HCT116 (cell line): ENCODE data around the gene ALDH16A1. TPM values are rescaled to one million over a fixed set of nuclear protein-coding genes. Genes with fewer than 3 reads are reported as not detected.
A peak's percentile ranks its signal among the peaks of the same experiment; 100 is the strongest.

Experiments
- ATAC-seq: fragments of 200-7000 bp; cut with Tn5 transposase; 2 replicates; pipeline ENCODE4 v1.9.1; 2020; ENCODE audit warnings: mild to moderate bottlenecking, moderate library complexity
- BruUV-seq: library from RNA; stranded (reverse); fragments of 400-500 nt; replicated peaks from 2 replicates; lab custom pipeline; 2021; lab: Mats Ljungman, UMichigan
- CTCF ChIA-PET: fragments of 300-600 bp; sonication (Branson Sonifier 250); formaldehyde crosslinking; loops from one replicate; lab custom pipeline; 2021; ENCODE audit warnings: antibody characterized with exemption; lab: Charles Lee
- POLR2A ChIA-PET: fragments of 300-600, 350-600 bp; sonication (Branson Sonifier 250); formaldehyde crosslinking; loops from one replicate; lab custom pipeline; 2021; ENCODE audit warnings: antibody characterized with exemption; lab: Charles Lee
- RAD21 ChIA-PET, 2 experiments: fragments of 300-600 bp; sonication (Branson Sonifier 250); formaldehyde crosslinking; loops; one replicate each; lab custom pipeline; 2023; ENCODE audit warnings: low total read pairs in 2 of 2; ENCODE audit not compliant: uncharacterized antibody in 2 of 2, unreplicated experiment in 2 of 2, low non-redundant PET in 1 of 2; lab: Charles Lee
- DNase-seq: peaks from one replicate; pipeline ENCODE4 v3.0.0-alpha.2; 2010; ENCODE audit warnings: low read depth, low spot score
- H2AFZ ChIP-seq: fragments of 200-600 bp; shearing (Covaris generic), sonication (generic); 2 replicates; pipeline ENCODE4 v1.6.1; 2017; ENCODE audit warnings: low read depth, mixed run types, mixed read lengths, antibody characterized with exemption, low read length; ENCODE audit not compliant: poor library complexity, severe bottlenecking
- H3K27ac ChIP-seq: 2 replicates; pipeline ENCODE4 v1.5.1; 2012; ENCODE audit warnings: low read depth, low read length
- H3K27me3 ChIP-seq: fragments of 200-600 bp; sonication (generic); 2 replicates; pipeline ENCODE4 v1.6.1; 2016; ENCODE audit warnings: mixed run types, low read length, mixed read lengths; ENCODE audit not compliant: insufficient read depth
- H3K36me3 ChIP-seq, 2 experiments: fragments of 200-500 bp in 1 of 2; fragments of 200-600 bp in 1 of 2; sonication (Bioruptor generic) in 1 of 2; sonication (generic) in 1 of 2; 2 replicates each; pipeline versions ENCODE4 v1.5.1 to v1.6.1; 2014 to 2016; ENCODE audit warnings: low read length in 2 of 2, inconsistent platforms in 1 of 2, mixed read lengths in 1 of 2, mixed run types in 1 of 2; ENCODE audit not compliant: insufficient read depth in 2 of 2, control insufficient read depth in 1 of 2
- H3K4me1 ChIP-seq, 2 experiments: fragments of 200-600 bp in 1 of 2; sonication (generic) in 1 of 2; 2 replicates each; pipeline versions ENCODE4 v1.5.1 to v1.6.1; 2012 to 2017; ENCODE audit warnings: low read length in 2 of 2, inconsistent platforms in 1 of 2, mild to moderate bottlenecking in 1 of 2, mixed read lengths in 1 of 2, mixed run types in 1 of 2, moderate library complexity in 1 of 2; ENCODE audit not compliant: insufficient read depth in 2 of 2, control insufficient read depth in 1 of 2
- H3K4me2 ChIP-seq: fragments of 200-600 bp; sonication (generic); 2 replicates; pipeline ENCODE4 v1.6.1; 2017; ENCODE audit warnings: mixed run types, low read length, mixed read lengths
- H3K4me3 ChIP-seq, 2 experiments: fragments of 200-600 bp in 1 of 2; sonication (generic) in 1 of 2; replicated peaks in 1 of 2; 2 replicates each; pipeline ENCODE4 v1.5.1; 2011 to 2016; ENCODE audit warnings: low read length in 2 of 2, control low read depth in 1 of 2, low read depth in 1 of 2, mild to moderate bottlenecking in 1 of 2, mixed read lengths in 1 of 2, mixed run types in 1 of 2
- H3K79me2 ChIP-seq: fragments of 200-600 bp; sonication (generic); 2 replicates; pipeline ENCODE4 v1.6.1; 2017; ENCODE audit warnings: mild to moderate bottlenecking, mixed run types, low read length, moderate library complexity, mixed read lengths; ENCODE audit not compliant: insufficient read depth
- H3K9ac ChIP-seq: fragments of 200-600 bp; sonication (generic); 2 replicates; pipeline ENCODE4 v1.6.1; 2016; ENCODE audit warnings: low read length, mixed read lengths
- H3K9me2 ChIP-seq: fragments of 200-600 bp; sonication (generic), shearing (Covaris generic); 2 replicates; pipeline ENCODE4 v1.6.1; 2017; ENCODE audit warnings: mixed run types, mild to moderate bottlenecking, moderate library complexity; ENCODE audit not compliant: insufficient read depth
- H3K9me3 ChIP-seq, 2 experiments: fragments of 200-500 bp in 1 of 2; fragments of 200-600 bp in 1 of 2; sonication (Bioruptor generic) in 1 of 2; sonication (generic) in 1 of 2; 2 replicates each; pipeline ENCODE4 v1.6.1; 2014 to 2017; ENCODE audit warnings: low read length in 2 of 2, mixed read lengths in 2 of 2, inconsistent platforms in 1 of 2, low read depth in 1 of 2, mild to moderate bottlenecking in 1 of 2, mixed run types in 1 of 2, moderate library complexity in 1 of 2; ENCODE audit not compliant: control insufficient read depth in 1 of 2, insufficient read depth in 1 of 2
- H4K20me1 ChIP-seq: fragments of 200-600 bp; sonication (generic), shearing (Covaris generic); 2 replicates; pipeline ENCODE4 v1.6.1; 2017; ENCODE audit warnings: mixed run types, mild to moderate bottlenecking, moderate library complexity; ENCODE audit not compliant: insufficient read depth
- ATF3 ChIP-seq: IDR thresholded peaks from 2 replicates; pipeline ENCODE4 v1.6.1; 2012
- CBX3 ChIP-seq: IDR thresholded peaks from 2 replicates; pipeline ENCODE4 v1.6.1; 2012; ENCODE audit warnings: low read depth
- CEBPB ChIP-seq: IDR thresholded peaks from 2 replicates; pipeline ENCODE4 v1.6.1; 2012; ENCODE audit warnings: low read depth
- EGR1 ChIP-seq: IDR thresholded peaks from 2 replicates; pipeline ENCODE4 v1.6.1; 2012; ENCODE audit warnings: low read depth
- EZH2 ChIP-seq: fragments of 200-600 bp; sonication (generic); IDR thresholded peaks from 2 replicates; pipeline ENCODE4 v1.6.1; 2017; ENCODE audit warnings: antibody characterized with exemption, mixed run types
- EZH2phosphoT487 ChIP-seq: fragments of 200-600 bp; IDR thresholded peaks from 2 replicates; pipeline ENCODE4 v1.6.1; 2018; ENCODE audit warnings: antibody characterized with exemption, borderline replicate concordance
- FOSL1 ChIP-seq: IDR thresholded peaks from 2 replicates; pipeline ENCODE4 v1.6.1; 2012; ENCODE audit warnings: low read depth
- JUND ChIP-seq: IDR thresholded peaks from 2 replicates; pipeline ENCODE4 v1.6.1; 2012
- POLR2A ChIP-seq: IDR thresholded peaks from 2 replicates; pipeline ENCODE4 v1.7.0; 2011; ENCODE audit warnings: borderline replicate concordance; ENCODE audit not compliant: insufficient read depth, insufficient read length; ENCODE audit errors: extremely low read depth
- POLR2AphosphoS5 ChIP-seq: IDR thresholded peaks from 2 replicates; pipeline ENCODE4 v1.6.1; 2011; ENCODE audit warnings: mild to moderate bottlenecking, low read depth, low read length, moderate library complexity
- RAD21 ChIP-seq: IDR thresholded peaks from 2 replicates; pipeline ENCODE4 v1.6.1; 2012; ENCODE audit warnings: low read depth, mild to moderate bottlenecking
- SIN3A ChIP-seq: IDR thresholded peaks from 2 replicates; pipeline ENCODE4 v1.6.1; 2012; ENCODE audit warnings: low read depth
- SP1 ChIP-seq: IDR thresholded peaks from 2 replicates; pipeline ENCODE4 v1.6.1; 2012; ENCODE audit warnings: low read depth
- YY1 ChIP-seq: IDR thresholded peaks from 2 replicates; pipeline ENCODE4 v1.6.1; 2011; ENCODE audit warnings: low read length, low read depth, moderate library complexity, mild to moderate bottlenecking; ENCODE audit not compliant: insufficient replicate concordance; ENCODE audit errors: extremely low read depth
- ZBTB33 ChIP-seq: IDR thresholded peaks from 2 replicates; pipeline ENCODE4 v1.6.1; 2011; ENCODE audit warnings: mild to moderate bottlenecking, low read length, moderate library complexity; ENCODE audit not compliant: insufficient replicate concordance; ENCODE audit errors: extremely low read depth
- ZFX ChIP-seq: fragments of 450-650 bp; IDR thresholded peaks from 2 replicates; pipeline ENCODE4 v1.6.1; 2017
- intact Hi-C: fragments of 100-400 bp; cut with micrococcal nuclease; formaldehyde crosslinking; loops from 2 replicates; pipeline ENCODE4 v1.10.0; 2022
- total RNA-seq: library from RNA; stranded (reverse); gene quantifications from one replicate; pipeline ENCODE4 v1.2.1, GENCODE V29; 2021; ENCODE audit not compliant: unreplicated experiment

Gene ALDH16A1
- total RNA-seq, 1 experiment from 2014 or later, result 22.8 TPM

- ATAC-seq, result no peak
- ChIA-PET RAD21 (no interaction called here), CTCF (no interaction called here), POLR2A (interaction anchor here (0.6 kb wide), 1 partner anchor 23 kb away, joined by 3 read pairs; no protein-coding TSS in a partner anchor)
- H3K79me2 ChIP-seq, result no peaks in the 10 kb centered on the region
- no peak overlapping the region for H3K27ac ChIP-seq
- H3K4me3 ChIP-seq, result peak overlapping the region in 1 of 2 experiments; percentile 47; a peak in 2 of 4 replicates
- no peaks in the 10 kb centered on the region for H3K9me3 ChIP-seq
- BruUV-seq, result no TSS peak
- peak overlapping the region; percentile 6 for H2AFZ ChIP-seq
- no peaks in the 10 kb centered on the region for H3K9me2 ChIP-seq
- peak overlapping the region; percentile 81 for H3K4me2 ChIP-seq
- DNase-seq, result no peak
- intact Hi-C loops, result no loop called here
- no peaks in the 10 kb centered on the region for H3K27me3 ChIP-seq
- H3K9ac ChIP-seq, result peak overlapping the region; percentile 57; the same call in 1 of the 2 replicates
- no peaks in the 10 kb centered on the region for H4K20me1 ChIP-seq
- H3K4me1 ChIP-seq, result peaks cover 12 to 38% of the 10 kb centered on the region in 2 experiments; a peak in 3 of 4 replicates
- no peaks in the 10 kb centered on the region for H3K36me3 ChIP-seq
- TF ChIP-seq POLR2AphosphoS5 (no peak), ZFX (no peak), SP1 (no peak), SIN3A (no peak), EZH2phosphoT487 (no peak), ATF3 (no peak), EZH2 (no peak), YY1 (no peak), CBX3 (no peak), JUND (no peak), FOSL1 (no peak), POLR2A (no peak), ZBTB33 (no peak), CEBPB (no peak), RAD21 (no peak), EGR1 (no peak)
Observed at GRCh38 chr19:49428547-49429451, 24.2 kb upstream of the ALDH16A1 start.
